GM19372 (cell line): Measurements from ENCODE around the gene NEGR1.
"Not testable (repeated sequence)": the region's sequence is repeated elsewhere in the genome, so short reads cannot be mapped to it uniquely, and the experiment has no call there.

Source experiments
- ATAC-seq: cut with Tn5 transposase; IDR thresholded peaks from one replicate; pipeline ENCODE4 v1.9.1; 2021; ENCODE audit warnings: mild to moderate bottlenecking, low read depth, moderate library complexity; ENCODE audit not compliant: unreplicated experiment

The NEGR1 gene

GRCh38 chr1:72235931-72236330 is 46.4 kb downstream of the NEGR1 start:
- not testable (repeated sequence) for ATAC-seq

GRCh38 chr1:72235062-72235461 is 47.3 kb downstream of the NEGR1 start:
- no peak for ATAC-seq

- ATAC-seq: no peak
These were observed 51.6 kb downstream of the NEGR1 start for GRCh38 chr1:72230746-72231145.

GRCh38 chr1:72229893-72230292 is 52.4 kb downstream of the NEGR1 start:
- no peak for ATAC-seq

GRCh38 chr1:72227667-72228066 is 54.7 kb downstream of the NEGR1 start:
- ATAC-seq: no peak

GRCh38 chr1:72224506-72224905 is 57.8 kb downstream of the NEGR1 start:
- no peak for ATAC-seq

- no peak for ATAC-seq
These were observed 60.5 kb downstream of the NEGR1 start for GRCh38 chr1:72221811-72222210.

- no peak for ATAC-seq
These were observed 64.1 kb downstream of the NEGR1 start for GRCh38 chr1:72218141-72218739.

- ATAC-seq: no peak
These were observed 75.3 kb downstream of the NEGR1 start for GRCh38 chr1:72207059-72207458.

- no peak for ATAC-seq
These were observed 79.6 kb downstream of the NEGR1 start for GRCh38 chr1:72202761-72203160.

GRCh38 chr1:72197786-72198185 is 84.6 kb downstream of the NEGR1 start:
- no peak for ATAC-seq

- ATAC-seq: no peak
These were observed 95.5 kb downstream of the NEGR1 start for GRCh38 chr1:72186733-72187307.

- no peak for ATAC-seq
These were observed 98.1 kb downstream of the NEGR1 start for GRCh38 chr1:72184099-72184701.

- no peak for ATAC-seq
These were observed 99.5 kb downstream of the NEGR1 start for GRCh38 chr1:72182859-72183258.

- no peak for ATAC-seq
These were observed 104.1 kb downstream of the NEGR1 start for GRCh38 chr1:72178266-72178665.

- no peak for ATAC-seq
These were observed 104.6 kb downstream of the NEGR1 start for GRCh38 chr1:72177711-72178110.

- no peak for ATAC-seq
These were observed 112.1 kb downstream of the NEGR1 start for GRCh38 chr1:72170246-72170645.

GRCh38 chr1:72166426-72166825 is 115.9 kb downstream of the NEGR1 start:
- ATAC-seq: no peak

GRCh38 chr1:72150508-72150907 is 131.8 kb downstream of the NEGR1 start:
- ATAC-seq: no peak

- no peak for ATAC-seq
These were observed 140.5 kb downstream of the NEGR1 start for GRCh38 chr1:72141875-72142274.

- no peak for ATAC-seq
These were observed 142.1 kb downstream of the NEGR1 start for GRCh38 chr1:72140222-72140621.

GRCh38 chr1:72137656-72138055 is 144.7 kb downstream of the NEGR1 start:
- no peak for ATAC-seq
